WTC11 (cell line): ENCODE data around the gene LIPT1. TPM values are rescaled to one million over a fixed set of nuclear protein-coding genes. Genes with fewer than 3 reads are reported as not detected.

Source experiments
- AR ChIP-seq: fragments of 250-450 bp; sonication (Bioruptor Pico); IDR thresholded peaks from 2 replicates; pipeline ENCODE4 v1.9.0; 2021; ENCODE audit warnings: mild to moderate bottlenecking
- ARID4B ChIP-seq: sonication (generic); formaldehyde crosslinking; IDR thresholded peaks from 2 replicates; pipeline ENCODE4 v1.8.0; 2023; ENCODE audit warnings: missing genetic modification reagents, mild to moderate bottlenecking, borderline replicate concordance
- ATF6 ChIP-seq: sonication (generic); formaldehyde crosslinking; IDR thresholded peaks from 2 replicates; pipeline ENCODE4 v1.8.1; 2023; ENCODE audit warnings: mild to moderate bottlenecking, missing genetic modification reagents
- CREB1 ChIP-seq: sonication (generic); formaldehyde crosslinking; IDR thresholded peaks from 2 replicates; pipeline ENCODE4 v1.8.0; 2023; ENCODE audit warnings: mild to moderate bottlenecking, missing genetic modification reagents
- CTCF ChIP-seq: fragments of 200-600 bp; IDR thresholded peaks from 2 replicates; pipeline ENCODE4 v1.8.0; 2022; ENCODE audit warnings: antibody characterized with exemption
- EMX1 ChIP-seq: fragments of 250-450 bp; sonication (Bioruptor Pico); IDR thresholded peaks from 2 replicates; pipeline ENCODE4 v1.8.0; 2021; ENCODE audit warnings: mild to moderate bottlenecking
- GABPB1 ChIP-seq: sonication (generic); formaldehyde crosslinking; IDR thresholded peaks from 2 replicates; pipeline ENCODE4 v1.8.1; 2023; ENCODE audit warnings: mild to moderate bottlenecking, missing genetic modification reagents
- GRHL2 ChIP-seq: fragments of 250-450 bp; sonication (Bioruptor Pico); IDR thresholded peaks from 2 replicates; pipeline ENCODE4 v1.8.0; 2022; ENCODE audit warnings: mild to moderate bottlenecking, moderate library complexity; ENCODE audit not compliant: insufficient replicate concordance, severe bottlenecking
- IRF1 ChIP-seq: sonication (generic); formaldehyde crosslinking; IDR thresholded peaks from 2 replicates; pipeline ENCODE4 v1.8.0; 2023; ENCODE audit warnings: missing genetic modification reagents
- JAZF1 ChIP-seq: fragments of 250-450 bp; sonication (Bioruptor Pico); IDR thresholded peaks from 2 replicates; pipeline ENCODE4 v1.9.0; 2021; ENCODE audit warnings: moderate library complexity, mild to moderate bottlenecking, inconsistent platforms
- MLX ChIP-seq: sonication (generic); formaldehyde crosslinking; IDR thresholded peaks from 2 replicates; pipeline ENCODE4 v1.8.1; 2023; ENCODE audit warnings: mild to moderate bottlenecking, missing genetic modification reagents, moderate library complexity
- MXD4 ChIP-seq: fragments of 250-450 bp; sonication (Bioruptor Pico); IDR thresholded peaks from 2 replicates; pipeline ENCODE4 v1.8.0; 2021; ENCODE audit warnings: mild to moderate bottlenecking, moderate library complexity, borderline replicate concordance
- PREB ChIP-seq: sonication (generic); formaldehyde crosslinking; IDR thresholded peaks from 2 replicates; pipeline ENCODE4 v1.8.1; 2022; ENCODE audit warnings: mild to moderate bottlenecking, missing genetic modification reagents, moderate library complexity, borderline replicate concordance
- RELA ChIP-seq: sonication (generic); formaldehyde crosslinking; IDR thresholded peaks from 2 replicates; pipeline ENCODE4 v1.8.1; 2022; ENCODE audit warnings: missing genetic modification reagents, mild to moderate bottlenecking, borderline replicate concordance
- RORB ChIP-seq: fragments of 250-450 bp; sonication (Bioruptor Pico); IDR thresholded peaks from 2 replicates; pipeline ENCODE4 v1.9.0; 2021; ENCODE audit warnings: mild to moderate bottlenecking
- SMAD3 ChIP-seq: sonication (generic); formaldehyde crosslinking; IDR thresholded peaks from 2 replicates; pipeline ENCODE4 v1.8.0; 2022; ENCODE audit warnings: missing genetic modification reagents, mild to moderate bottlenecking, borderline replicate concordance
- TCF7 ChIP-seq: sonication (generic); formaldehyde crosslinking; IDR thresholded peaks from 2 replicates; pipeline ENCODE4 v1.8.0; 2022; ENCODE audit warnings: mild to moderate bottlenecking, low read depth, missing genetic modification reagents, moderate library complexity
- TEAD4 ChIP-seq: sonication (generic); formaldehyde crosslinking; IDR thresholded peaks from 2 replicates; pipeline ENCODE4 v1.8.0; 2022; ENCODE audit warnings: mild to moderate bottlenecking, missing genetic modification reagents
- ZMAT4 ChIP-seq: fragments of 250-450 bp; sonication (Bioruptor Pico); IDR thresholded peaks from 2 replicates; pipeline ENCODE4 v1.9.0; 2021; ENCODE audit warnings: mild to moderate bottlenecking
- ZNF121 ChIP-seq: sonication (generic); formaldehyde crosslinking; IDR thresholded peaks from 2 replicates; pipeline ENCODE4 v1.8.0; 2023; ENCODE audit warnings: missing genetic modification reagents
- ZNF219 ChIP-seq: sonication (generic); formaldehyde crosslinking; IDR thresholded peaks from 2 replicates; pipeline ENCODE4 v1.8.0; 2023; ENCODE audit warnings: missing genetic modification reagents, mild to moderate bottlenecking, borderline replicate concordance
- ZNF232 ChIP-seq: sonication (generic); formaldehyde crosslinking; IDR thresholded peaks from 2 replicates; pipeline ENCODE4 v1.8.0; 2022; ENCODE audit warnings: mild to moderate bottlenecking, missing genetic modification reagents
- ZNF317 ChIP-seq: sonication (generic); formaldehyde crosslinking; IDR thresholded peaks from 2 replicates; pipeline ENCODE4 v1.8.1; 2023; ENCODE audit warnings: low read depth, mild to moderate bottlenecking, moderate library complexity, missing genetic modification reagents, borderline replicate concordance
- ZNF423 ChIP-seq: fragments of 250-450 bp; sonication (Bioruptor Pico); IDR thresholded peaks from 2 replicates; pipeline ENCODE4 v2.1.2; 2022; ENCODE audit warnings: mild to moderate bottlenecking, moderate library complexity
- total RNA-seq: library from RNA; stranded (reverse); gene quantifications from 3 replicates; pipeline ENCODE4 v1.2.3, GENCODE V29; 2021

The LIPT1 gene
- total RNA-seq, 1 experiment from 2014 or later, result 9.7 TPM

- no peak for TF ChIP-seq ATF6
- TF ChIP-seq PREB (CRISPR knock-in tag), result peak; percentile 54; the same call in 1 of the 2 replicates
- no peak for TF ChIP-seq SMAD3 (CRISPR knock-in tag)
- TF ChIP-seq EMX1 (CRISPR knock-in tag), result no peak
- TF ChIP-seq ZNF232, result peak; percentile 80; the same call in 1 of the 2 replicates
- no peak for TF ChIP-seq MLX
- TF ChIP-seq TEAD4 (CRISPR knock-in tag), result no peak
- TF ChIP-seq GABPB1, result peak; percentile 88
- TF ChIP-seq ZNF219 (CRISPR knock-in tag), result no peak
- TF ChIP-seq CTCF, result no peak
- TF ChIP-seq JAZF1 (CRISPR knock-in tag), result no peak
- TF ChIP-seq ZNF121 (CRISPR knock-in tag), result no peak
- TF ChIP-seq TCF7, result no peak
- TF ChIP-seq IRF1 (CRISPR knock-in tag), result no peak
- no peak for TF ChIP-seq MXD4
- TF ChIP-seq ZNF423 (CRISPR knock-in tag), result no peak
- TF ChIP-seq GRHL2 (CRISPR knock-in tag), result no peak
- TF ChIP-seq CREB1 (CRISPR knock-in tag), result no peak; the same call in 1 of the 2 replicates
- TF ChIP-seq ARID4B (CRISPR knock-in tag), result no peak
- TF ChIP-seq ZMAT4, result no peak
- no peak for TF ChIP-seq RELA (CRISPR knock-in tag)
- TF ChIP-seq ZNF317 (CRISPR knock-in tag), result no peak
- TF ChIP-seq RORB (CRISPR knock-in tag), result no peak
- no peak for TF ChIP-seq AR (CRISPR knock-in tag)
Observed at GRCh38 chr2:99180755-99181623, 26.2 kb downstream of the LIPT1 start, which contains the start of the genes MITD1 and MRPL30 (continued).
